ENCODE results near the gene PLCB2. TPM values are rescaled to one million over a fixed set of nuclear protein-coding genes. Genes with fewer than 3 reads are reported as not detected.

Gene PLCB2
- total RNA-seq, 2 donors from 2014 or later: 1.9 to 8.4 TPM

GRCh38 chr15:40287505-40287904, 20.2 kb downstream of the PLCB2 start:
- Histone ChIP-seq H3K27ac (no peak overlapping the region), H3K36me3 (no peaks in the 10 kb centered on the region), H3K9me3 (no peaks in the 10 kb centered on the region), H3K4me3 (no peak overlapping the region), H3K27me3 (peaks cover 0 to 5% of the 10 kb centered on the region in 2 donors), H3K4me1 (peaks cover 0 to 53% of the 10 kb centered on the region in 2 donors)
- no peak for DNase-seq (ENCODE audit: low spot score)
- TF ChIP-seq CTCF (IDR thresholded peaks at IDR 0.05): no peak

GRCh38 chr15:40286794-40287193, 20.9 kb downstream of the PLCB2 start:
- Histone ChIP-seq H3K36me3 (no peaks in the 10 kb centered on the region), H3K4me1 (peaks cover 0 to 58% of the 10 kb centered on the region in 2 donors), H3K27ac (no peak overlapping the region), H3K27me3 (peaks cover 0 to 5% of the 10 kb centered on the region in 2 donors), H3K4me3 (no peak overlapping the region), H3K9me3 (no peaks in the 10 kb centered on the region)
- DNase-seq (ENCODE audit: low spot score): no peak
- TF ChIP-seq CTCF (IDR thresholded peaks at IDR 0.05): no peak

GRCh38 chr15:40286061-40286532, 21.6 kb downstream of the PLCB2 start:
- Histone ChIP-seq H3K36me3 (no peaks in the 10 kb centered on the region), H3K4me3 (no peak overlapping the region), H3K9me3 (no peaks in the 10 kb centered on the region), H3K27ac (peak overlapping the region; percentile 64 to 66), H3K27me3 (peaks cover 0 to 11% of the 10 kb centered on the region in 2 donors), H3K4me1 (peaks cover 0 to 58% of the 10 kb centered on the region in 2 donors)
- no peak for TF ChIP-seq CTCF (IDR thresholded peaks at IDR 0.05)
- DNase-seq (ENCODE audit: low spot score): no peak

- no peak for TF ChIP-seq CTCF (IDR thresholded peaks at IDR 0.05)
- no peak overlapping the region for H3K4me3 ChIP-seq
- H3K4me1 ChIP-seq: peaks cover 0 to 52% of the 10 kb centered on the region in 2 donors
- no peaks in the 10 kb centered on the region for H3K9me3 ChIP-seq
- peak overlapping the region; percentile 64 to 66 for H3K27ac ChIP-seq
- H3K36me3 ChIP-seq: no peaks in the 10 kb centered on the region
- no peak for DNase-seq (ENCODE audit: low spot score)
- peaks cover 0 to 11% of the 10 kb centered on the region in 2 donors for H3K27me3 ChIP-seq
These were observed 22.2 kb downstream of the PLCB2 start for GRCh38 chr15:40285554-40286011.

- Histone ChIP-seq H3K27ac (peak overlapping the region; percentile 64 to 66), H3K9me3 (no peaks in the 10 kb centered on the region), H3K27me3 (peaks cover 0 to 11% of the 10 kb centered on the region in 2 donors), H3K4me1 (peaks cover 0 to 48% of the 10 kb centered on the region in 2 donors), H3K36me3 (no peaks in the 10 kb centered on the region), H3K4me3 (no peak overlapping the region)
- TF ChIP-seq CTCF (IDR thresholded peaks at IDR 0.05): no peak
- no peak for DNase-seq (ENCODE audit: low spot score)
These were observed 22.6 kb downstream of the PLCB2 start for GRCh38 chr15:40285151-40285550.

Data from right atrium auricular region (tissue), 2 donors.